NCI-H2227 treated with DMSO at 0.1 percent for 48 hours (cell line): ENCODE measurements around the gene THSD4.

ENCODE experiments used
- DNase-seq: peaks from one replicate; lab custom pipeline; 2025; lab: John Stamatoyannopoulos, UW

THSD4 gene

DNA sequence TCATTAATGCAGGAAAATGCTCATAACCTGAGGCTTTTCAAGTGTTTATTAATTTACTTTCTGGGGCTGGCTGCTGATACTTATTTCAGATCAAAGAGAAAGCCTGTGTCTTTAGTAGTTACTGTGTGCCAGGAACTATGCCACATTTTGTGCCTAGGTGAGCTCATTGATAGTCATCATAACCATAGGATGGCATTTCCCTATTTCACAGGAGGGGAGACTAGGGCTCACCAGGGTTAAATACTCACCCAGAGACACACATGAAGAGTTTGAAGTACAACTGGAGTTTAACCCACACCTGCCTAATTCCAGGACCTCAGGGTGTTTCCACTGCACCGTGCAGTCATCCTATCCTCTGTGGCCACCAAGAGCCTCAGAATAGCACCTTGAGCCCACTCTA is 430.7 kb downstream of the THSD4 start:
- DNase-seq = no peak

DNA sequence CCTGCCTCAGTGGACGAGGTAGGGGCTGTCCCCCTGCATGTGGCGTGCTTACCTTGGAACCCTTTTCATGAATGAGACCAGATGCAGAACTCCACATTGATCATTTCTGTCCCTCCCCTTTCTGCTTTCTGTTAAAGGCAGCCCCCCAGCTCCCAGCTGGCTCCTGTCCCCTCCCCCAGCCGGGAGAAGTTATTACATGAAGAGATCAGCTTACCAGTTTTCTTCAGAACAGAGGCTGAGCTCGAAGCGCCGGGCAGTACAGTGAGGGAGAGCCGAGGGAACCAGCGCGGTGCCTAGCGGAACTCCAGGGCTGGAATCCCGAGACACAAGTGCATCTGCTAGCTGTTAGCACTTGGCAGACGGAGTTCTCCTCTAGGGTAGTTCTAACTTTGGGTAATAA is 431.7 kb downstream of the THSD4 start:
- peak; percentile 23 for DNase-seq

- DNase-seq = no peak
These were observed 433.1 kb downstream of the THSD4 start for GRCh38 chr15:71548401-71548807.

DNA sequence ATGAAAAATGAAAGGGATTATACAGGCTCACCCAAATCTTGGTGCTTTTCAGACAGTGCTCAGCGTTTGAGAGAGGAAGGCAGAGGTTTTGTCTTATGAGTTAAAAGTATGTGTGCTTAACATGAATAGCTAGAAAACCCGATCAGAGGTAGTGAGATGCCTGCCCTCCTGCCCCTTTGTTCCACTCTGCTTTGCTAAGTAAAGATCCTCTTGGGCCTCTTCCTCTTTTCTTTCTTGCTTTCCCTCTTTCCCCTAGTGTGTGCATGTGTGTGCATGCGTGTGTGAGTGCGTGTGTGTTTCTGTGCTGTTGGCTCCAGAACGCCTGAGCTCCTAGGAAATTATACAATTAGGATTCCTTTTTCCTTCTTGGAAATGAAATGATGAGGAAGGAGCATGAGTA is 433.8 kb downstream of the THSD4 start:
- peak; percentile 16 for DNase-seq

DNA sequence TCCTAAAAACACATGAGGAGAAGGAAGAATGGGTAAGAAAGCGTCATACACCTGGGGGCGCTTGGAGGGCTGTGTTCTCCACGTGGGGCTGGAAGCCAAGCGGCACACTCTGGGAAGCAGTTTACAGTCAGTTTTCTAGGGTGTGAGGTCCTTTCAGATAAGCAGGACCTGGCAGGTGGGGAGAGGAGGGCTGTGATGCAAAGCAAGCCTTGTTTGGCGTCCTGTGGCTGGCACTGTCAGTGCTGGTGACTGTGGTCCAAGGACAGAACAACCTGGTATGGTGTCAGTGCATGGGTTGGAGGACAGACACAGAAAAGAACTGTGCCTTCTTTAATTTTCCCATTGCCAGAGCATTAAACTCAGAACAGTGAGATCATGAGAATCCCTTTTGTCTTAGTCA is 434.4 kb downstream of the THSD4 start:
- DNase-seq = no peak

DNA sequence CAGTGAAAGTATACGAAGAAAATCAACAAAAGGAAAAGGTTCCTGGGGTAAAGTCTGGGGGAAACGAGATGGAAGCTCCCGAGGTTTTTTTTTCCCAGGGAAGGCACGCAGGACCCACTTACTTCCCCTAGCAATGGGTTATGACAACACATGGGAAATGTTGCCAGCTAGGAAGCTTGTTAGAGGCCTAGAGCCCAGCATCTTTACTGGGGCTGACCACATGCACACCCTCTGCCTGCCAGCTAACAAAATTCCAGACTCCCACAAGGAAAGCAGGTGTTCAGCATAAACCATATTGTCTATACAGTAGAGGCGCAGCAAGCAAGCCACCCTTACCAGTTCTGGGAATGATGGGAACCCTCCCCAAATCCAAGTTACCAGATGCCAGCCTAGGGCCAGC is 436.3 kb downstream of the THSD4 start:
- no peak for DNase-seq

GRCh38 chr15:71559098-71559497 is 443.8 kb downstream of the THSD4 start:
- DNase-seq = no peak

DNA sequence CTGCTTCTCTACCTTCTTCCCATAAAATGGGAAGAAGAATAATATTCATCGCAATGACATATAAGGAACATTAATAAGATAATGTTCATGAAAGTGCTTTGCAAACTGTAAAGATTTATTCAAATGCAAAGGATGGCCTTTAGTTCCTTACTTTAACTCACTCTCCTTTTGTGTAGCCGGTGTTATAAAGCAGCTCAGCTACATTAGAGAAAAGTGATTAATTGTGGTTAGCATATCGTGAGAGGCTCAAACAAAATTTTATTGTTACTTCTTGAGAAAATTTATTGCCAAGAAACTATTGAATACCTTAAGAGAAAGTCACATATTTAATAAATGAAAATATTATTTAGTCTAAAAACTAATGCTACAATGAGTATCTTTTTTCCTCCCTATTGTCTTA is 444.3 kb downstream of the THSD4 start:
- DNase-seq = no peak

GRCh38 chr15:71562251-71562650 is 447.0 kb downstream of the THSD4 start:
- DNase-seq = no peak

- DNase-seq = no peak
These were observed 448.9 kb downstream of the THSD4 start for GRCh38 chr15:71564217-71564616.

- DNase-seq = no peak
These were observed 449.7 kb downstream of the THSD4 start for GRCh38 chr15:71565006-71565405.

GRCh38 chr15:71565631-71566160 is 450.4 kb downstream of the THSD4 start:
- no peak for DNase-seq

DNA sequence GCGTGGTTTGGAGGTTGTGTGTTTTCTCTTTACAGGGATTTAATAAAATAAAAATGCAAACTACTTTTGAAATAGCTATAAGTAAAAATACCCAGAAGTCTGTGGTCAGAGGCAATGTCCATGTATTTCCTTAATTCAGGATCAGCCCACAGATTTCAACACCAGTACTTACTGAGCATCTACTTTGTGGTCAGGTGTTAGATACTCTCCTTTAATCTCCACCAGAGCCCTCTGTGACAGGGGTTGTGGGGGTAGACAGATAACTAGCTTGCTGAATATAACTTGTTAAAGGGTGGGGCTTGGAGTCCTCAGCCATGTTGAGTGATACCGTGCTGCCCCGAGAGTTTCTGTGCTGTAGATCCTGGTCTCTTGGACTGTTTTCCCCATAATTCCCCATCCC is 451.0 kb downstream of the THSD4 start:
- no peak for DNase-seq

GRCh38 chr15:71567173-71567572 is 451.9 kb downstream of the THSD4 start:
- no peak for DNase-seq

DNA sequence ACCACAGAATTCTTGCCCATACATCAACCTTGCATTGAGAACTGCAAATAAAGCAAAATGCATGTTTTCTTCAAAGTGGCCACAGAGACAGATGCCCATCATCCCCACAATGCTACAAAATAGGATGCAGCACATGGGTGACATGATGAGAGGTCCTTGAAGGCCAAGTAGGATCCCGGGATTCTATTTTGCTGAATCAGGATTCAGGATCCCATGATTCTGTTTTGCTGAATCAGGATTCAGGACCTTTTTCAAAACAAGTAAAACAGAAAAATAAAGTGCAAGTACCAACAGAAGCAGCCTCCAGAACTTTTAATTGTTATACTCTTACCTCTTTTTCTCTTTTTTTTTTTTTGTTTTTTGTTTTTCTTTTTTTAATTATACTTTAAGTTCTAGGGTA is 453.0 kb downstream of the THSD4 start:
- no peak for DNase-seq

GRCh38 chr15:71570736-71571135 is 455.5 kb downstream of the THSD4 start:
- no peak for DNase-seq

DNA sequence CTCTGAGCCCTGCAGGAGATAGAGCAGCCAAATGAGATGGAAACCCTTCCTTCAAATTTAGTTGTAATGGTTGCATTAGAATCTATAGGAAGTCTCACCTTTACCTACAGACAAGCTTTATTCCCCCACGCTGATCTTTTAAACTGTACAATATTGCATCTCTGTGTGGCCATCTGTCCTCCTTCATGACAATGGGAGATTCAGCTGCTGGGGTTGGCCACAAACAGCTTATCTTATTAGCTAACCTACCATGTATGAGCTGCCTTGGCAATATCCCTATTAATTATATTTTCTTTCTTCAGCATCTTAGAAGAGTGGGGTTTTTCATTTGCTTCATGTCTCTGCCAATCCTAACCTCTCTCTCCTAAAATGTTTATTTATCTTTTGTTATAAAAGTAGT is 456.4 kb downstream of the THSD4 start:
- no peak for DNase-seq

DNA sequence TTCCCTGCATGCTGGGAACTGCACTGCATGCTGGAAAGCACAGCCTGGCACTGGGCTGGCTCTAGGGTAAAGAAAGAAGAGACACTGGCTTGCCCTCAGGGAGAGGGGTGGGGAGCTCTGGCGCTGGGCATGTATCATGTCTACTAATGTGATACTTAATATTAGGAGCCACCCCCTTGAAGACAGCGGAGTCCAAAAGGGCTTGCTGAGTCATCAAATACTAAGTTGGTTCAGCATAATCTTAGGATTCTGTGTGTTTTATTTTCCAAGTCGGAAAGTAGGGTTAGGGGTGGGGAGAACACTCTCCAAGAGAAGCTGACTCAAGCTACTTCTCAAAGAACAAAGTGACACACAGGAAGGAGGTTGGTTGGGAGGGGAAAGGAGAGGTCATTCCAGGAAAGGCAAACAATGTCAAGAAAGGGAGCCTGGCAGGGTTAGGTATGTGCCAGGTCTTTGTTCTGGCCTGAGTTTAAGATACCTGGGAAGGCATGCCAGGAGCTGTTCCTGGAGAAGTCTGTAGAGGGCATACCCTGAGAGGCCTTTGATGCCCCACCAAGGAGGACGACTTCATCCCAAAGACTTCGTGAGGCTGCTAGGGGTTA is 457.3 kb downstream of the THSD4 start:
- no peak for DNase-seq

DNA sequence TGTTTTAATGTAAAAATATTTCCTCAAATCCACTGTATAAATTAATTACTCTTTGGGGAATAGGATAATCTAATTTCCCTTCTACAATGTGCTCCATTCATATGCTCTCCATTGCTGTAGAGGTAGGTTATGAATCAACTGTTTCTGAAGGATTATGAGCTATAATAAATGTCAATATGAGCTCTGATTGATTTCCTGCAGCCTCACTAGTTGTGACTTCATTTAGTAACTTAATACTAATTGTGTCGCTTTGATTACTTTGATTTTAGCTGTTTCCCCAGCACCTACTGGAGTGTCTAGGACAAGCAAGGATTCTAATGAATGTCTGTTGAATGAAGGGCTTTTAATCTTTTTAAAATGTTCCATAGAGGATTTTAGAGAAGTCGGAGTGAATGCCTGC is 458.3 kb downstream of the THSD4 start:
- no peak for DNase-seq

- peak; percentile 2 for DNase-seq
These were observed 460.3 kb downstream of the THSD4 start for GRCh38 chr15:71575474-71576045.

DNA sequence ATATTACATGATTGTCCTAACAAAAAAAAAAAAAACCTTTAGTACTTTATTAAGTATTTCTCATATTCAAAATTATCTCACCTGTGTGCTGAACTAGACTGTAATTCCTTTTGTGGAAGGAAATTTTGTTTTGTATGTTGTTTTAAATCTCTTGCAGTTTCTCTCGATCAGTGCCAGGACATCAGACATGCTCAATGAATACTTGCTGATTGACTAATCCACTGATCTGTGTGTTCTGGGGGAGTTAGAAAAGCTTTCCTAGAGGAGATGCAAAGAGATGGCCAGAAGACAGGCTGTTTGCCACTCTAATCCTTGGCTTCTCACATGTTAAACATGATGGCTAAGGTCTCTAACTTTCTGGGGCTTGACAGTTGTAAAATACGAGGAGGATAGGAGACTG is 461.8 kb downstream of the THSD4 start:
- no peak for DNase-seq

DNA sequence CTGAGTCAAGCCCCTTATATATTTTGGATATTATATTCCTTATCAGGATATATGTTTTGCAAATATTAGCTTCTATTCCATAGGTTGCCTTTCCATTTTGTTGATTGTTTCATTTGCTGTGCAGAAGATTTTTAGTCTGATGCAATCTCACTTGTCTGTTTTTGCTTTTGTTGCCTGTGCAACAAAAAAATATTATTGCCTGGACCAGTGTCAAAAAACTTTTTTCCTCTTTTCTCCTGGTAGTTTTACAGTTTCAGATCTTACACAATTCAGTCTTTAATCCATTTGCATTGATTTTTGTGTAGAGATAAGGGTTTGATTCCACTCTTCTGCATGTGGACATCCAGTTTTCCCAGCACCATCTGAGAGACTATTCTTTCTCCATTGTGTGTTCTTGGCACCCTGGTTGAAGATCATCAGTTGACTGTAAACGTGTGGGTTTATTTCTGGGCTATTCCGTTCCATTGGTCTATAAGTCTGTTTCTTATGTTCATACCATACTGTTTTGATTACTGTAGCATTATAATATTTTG is 466.2 kb downstream of the THSD4 start:
- no peak for DNase-seq

DNA sequence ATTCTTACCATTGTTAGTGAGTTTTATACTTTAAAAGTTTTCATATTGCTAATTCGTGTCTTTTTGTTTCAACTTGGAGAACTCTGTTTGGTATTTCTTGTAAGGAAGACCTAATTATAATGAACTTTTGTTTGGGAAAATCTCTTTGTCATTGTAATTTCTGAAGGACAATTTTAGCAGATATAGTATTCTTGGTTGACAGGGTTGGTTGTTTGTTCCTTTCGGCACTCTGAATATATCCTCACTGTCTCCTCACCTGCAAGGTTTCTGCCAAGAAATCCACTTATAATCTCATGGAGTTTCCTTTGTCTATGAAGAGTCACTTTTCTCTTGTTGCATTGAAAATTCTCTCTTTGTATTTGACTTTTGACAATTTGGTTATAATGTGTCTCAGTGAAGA is 469.9 kb downstream of the THSD4 start:
- DNase-seq = no peak

DNA sequence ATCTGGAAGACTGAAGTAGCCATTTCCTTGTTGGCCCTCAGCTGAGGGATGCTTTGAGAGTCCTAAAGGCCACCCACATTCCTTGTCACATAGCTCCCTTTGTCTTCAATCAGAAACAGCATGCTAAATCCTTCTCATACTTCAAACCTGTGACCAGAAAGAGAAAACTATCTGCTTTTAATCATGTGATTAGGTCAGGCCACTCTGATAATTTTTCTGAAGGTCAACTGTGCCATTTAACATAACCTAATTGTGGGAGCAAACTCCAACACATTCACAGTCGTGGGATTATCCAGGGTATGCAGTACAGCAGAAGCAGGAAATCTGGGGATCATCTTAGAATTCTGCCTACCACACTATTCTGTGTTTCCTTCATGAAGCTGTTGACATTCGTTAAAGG is 471.2 kb downstream of the THSD4 start:
- DNase-seq = no peak
